ENCODE data around the gene TMEM132D.

Gene TMEM132D

DNA sequence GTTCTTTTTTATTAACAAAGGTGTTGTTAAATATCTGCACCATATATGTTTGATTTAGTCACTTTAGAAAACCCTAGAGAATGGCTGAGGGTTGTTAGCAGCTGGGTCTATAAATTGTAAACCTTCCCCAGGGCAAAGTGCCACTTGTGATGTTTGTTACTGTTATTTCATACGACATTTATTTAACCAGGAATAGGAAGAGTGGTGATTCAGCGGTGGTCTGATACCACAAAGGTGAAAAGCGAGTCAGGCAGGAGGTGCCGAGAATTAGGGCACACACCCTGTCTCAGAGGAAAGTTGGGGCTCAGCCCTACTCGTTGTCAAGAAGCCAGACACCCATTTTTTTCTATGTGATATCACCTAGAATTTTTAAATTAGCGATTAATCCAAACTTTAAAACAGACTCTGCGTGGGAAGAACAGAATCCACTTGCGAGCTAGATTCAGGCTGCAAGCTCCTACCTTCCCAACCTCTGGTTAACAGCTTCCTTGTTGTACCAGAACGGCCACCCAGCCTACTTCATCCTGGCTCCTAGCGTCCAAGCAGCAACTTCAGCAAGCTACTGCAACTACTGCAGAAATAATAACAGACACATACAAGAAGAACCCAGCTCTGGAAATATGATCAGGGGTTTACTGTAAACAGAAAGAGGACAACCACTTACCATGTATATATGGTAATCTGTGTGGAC is 126.7 kb downstream of the TMEM132D start:
- DNase-seq (ENCODE audit: low read depth, low spot score), result no peak
- TF ChIP-seq, protein P1, sequence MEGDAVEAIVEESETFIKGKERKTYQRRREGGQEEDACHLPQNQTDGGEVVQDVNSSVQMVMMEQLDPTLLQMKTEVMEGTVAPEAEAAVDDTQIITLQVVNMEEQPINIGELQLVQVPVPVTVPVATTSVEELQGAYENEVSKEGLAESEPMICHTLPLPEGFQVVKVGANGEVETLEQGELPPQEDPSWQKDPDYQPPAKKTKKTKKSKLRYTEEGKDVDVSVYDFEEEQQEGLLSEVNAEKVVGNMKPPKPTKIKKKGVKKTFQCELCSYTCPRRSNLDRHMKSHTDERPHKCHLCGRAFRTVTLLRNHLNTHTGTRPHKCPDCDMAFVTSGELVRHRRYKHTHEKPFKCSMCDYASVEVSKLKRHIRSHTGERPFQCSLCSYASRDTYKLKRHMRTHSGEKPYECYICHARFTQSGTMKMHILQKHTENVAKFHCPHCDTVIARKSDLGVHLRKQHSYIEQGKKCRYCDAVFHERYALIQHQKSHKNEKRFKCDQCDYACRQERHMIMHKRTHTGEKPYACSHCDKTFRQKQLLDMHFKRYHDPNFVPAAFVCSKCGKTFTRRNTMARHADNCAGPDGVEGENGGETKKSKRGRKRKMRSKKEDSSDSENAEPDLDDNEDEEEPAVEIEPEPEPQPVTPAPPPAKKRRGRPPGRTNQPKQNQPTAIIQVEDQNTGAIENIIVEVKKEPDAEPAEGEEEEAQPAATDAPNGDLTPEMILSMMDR (IDR thresholded peaks at IDR 0.05; ENCODE audit: insufficient read depth, low read length, missing control alignments), result no peak
- ChIA-PET CTCF (no interaction called here), POLR2A (no interaction called here)
- no peak overlapping the region for H3K4me3 ChIP-seq (ENCODE audit: low read depth, low read length)

DNA sequence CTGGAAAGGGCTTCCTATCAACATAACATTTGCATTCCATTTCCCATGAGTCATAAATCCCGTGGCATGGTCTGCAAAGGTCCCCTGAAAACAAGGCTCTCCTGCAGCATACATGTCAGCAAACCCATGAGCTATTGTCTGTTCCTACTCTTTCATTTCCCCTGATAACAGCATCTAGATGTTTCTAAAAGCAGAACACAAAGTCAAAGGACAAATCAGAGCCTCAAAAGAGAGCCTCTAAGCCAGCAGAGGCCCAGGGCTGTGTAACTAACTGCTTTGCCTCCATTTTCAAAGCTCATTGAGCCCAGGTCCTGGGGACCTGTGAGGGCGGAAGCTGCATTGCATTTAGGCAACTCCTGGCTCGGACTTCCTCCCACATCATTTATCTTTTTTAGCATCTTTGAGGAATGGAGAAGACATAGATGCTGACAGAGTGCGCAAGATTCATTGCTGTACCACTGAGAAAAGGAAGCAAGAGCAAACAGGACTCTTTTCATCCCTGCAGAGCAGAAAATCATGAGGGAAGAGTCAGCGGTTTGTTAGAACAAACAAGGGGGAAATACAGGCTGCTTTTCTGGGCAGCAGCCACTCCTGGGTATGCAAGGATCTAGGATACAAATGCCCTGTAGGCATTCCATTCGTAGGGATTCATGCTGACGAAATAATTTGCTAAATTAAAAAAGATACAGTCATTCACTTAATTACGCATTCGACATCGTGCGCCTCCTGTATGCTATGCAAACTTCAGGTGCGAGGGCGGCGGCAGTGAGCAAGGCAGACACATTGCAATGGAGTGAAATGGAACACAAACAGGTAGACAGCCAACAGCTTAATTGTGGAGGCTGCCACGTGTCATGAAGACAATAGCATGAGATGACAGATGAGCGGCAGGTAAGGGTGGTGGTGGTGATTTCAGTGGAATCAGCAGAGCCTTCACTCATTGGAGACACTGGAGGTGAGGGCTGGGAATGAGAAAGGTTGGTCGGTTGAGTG is 131.0 kb downstream of the TMEM132D start:
- POLR2A ChIA-PET, result no interaction called here
- no peak overlapping the region for H3K4me3 ChIP-seq (ENCODE audit: low read depth, low read length)
- no peak for DNase-seq (ENCODE audit: low read depth, low spot score)
- CTCF ChIA-PET, result interaction anchor here (0.7 kb wide), 1 partner anchor 1256 kb away, joined by 3 read pairs; no protein-coding TSS in a partner anchor
- TF ChIP-seq, protein P1 (IDR thresholded peaks at IDR 0.05; ENCODE audit: insufficient read depth, low read length, missing control alignments), result no peak

DNA sequence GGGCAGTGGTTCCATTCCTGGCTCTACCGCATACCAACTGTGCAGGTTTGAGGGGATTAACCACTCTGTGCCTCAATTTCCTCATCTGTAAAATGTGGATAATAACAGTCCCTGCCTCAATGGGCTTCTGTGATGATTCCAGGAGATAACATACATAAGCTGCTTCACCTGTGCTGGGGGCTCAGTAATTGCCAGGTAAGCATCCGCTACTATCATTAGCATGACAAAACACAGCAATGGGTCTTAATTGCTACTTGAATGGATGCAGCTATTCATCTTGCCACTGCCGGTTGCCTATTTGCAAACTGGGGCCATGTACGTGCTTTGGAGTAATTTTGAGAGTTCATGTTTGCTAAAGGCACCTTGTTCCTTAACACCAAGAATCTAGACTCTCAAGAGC is 132.6 kb downstream of the TMEM132D start:
- POLR2A ChIA-PET, result no interaction called here
- no peak overlapping the region for H3K4me3 ChIP-seq (ENCODE audit: low read depth, low read length)
- CTCF ChIA-PET, result no interaction called here
- TF ChIP-seq, protein P1 (IDR thresholded peaks at IDR 0.05; ENCODE audit: insufficient read depth, low read length, missing control alignments), result no peak
- DNase-seq (ENCODE audit: low read depth, low spot score), result no peak

DNA sequence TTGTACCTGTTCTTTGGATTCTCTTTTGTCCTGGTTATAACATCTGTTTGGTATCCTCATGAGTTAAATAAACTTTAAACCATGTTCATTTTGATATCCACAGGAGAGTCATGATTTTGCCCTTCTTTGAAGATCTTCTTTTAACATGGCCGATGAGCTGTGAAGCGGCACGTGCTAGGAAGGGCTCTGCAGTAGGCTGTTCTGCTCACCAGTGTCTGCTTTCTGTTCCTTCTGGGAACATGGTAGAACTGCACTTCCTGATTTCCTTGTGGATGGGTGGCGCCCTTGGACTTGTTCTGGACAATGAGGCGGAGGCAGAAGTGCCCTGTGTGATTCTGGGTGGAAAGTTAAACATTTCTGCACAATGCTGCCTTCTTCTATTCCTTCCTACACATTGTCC is 138.1 kb downstream of the TMEM132D start:
- ChIA-PET CTCF (no interaction called here), POLR2A (no interaction called here)
- H3K4me3 ChIP-seq (ENCODE audit: low read depth, low read length), result no peak overlapping the region
- TF ChIP-seq, protein P1 (IDR thresholded peaks at IDR 0.05; ENCODE audit: insufficient read depth, low read length, missing control alignments), result no peak
- DNase-seq (ENCODE audit: low read depth, low spot score), result no peak

DNA sequence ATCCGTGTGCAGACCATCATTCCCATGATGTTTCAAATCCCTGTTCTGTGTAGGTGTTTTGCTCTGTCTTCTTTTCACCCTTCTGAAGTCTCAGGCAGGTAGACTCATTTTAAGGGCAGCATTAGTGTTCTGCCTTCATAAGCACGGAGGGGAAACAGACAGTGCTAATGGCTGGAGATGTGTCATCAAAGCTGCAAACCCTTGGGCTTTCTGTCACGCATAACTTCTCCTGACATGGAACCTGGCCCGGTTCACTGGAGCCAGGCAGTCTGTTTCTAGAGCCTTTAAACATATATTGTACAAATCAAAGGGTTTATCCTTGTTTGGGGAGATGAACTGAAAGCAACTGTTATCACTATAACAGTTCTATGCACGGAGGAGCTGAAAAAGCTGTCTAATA is 141.4 kb downstream of the TMEM132D start:
- H3K4me3 ChIP-seq (ENCODE audit: low read depth, low read length), result no peak overlapping the region
- DNase-seq (ENCODE audit: low read depth, low spot score), result no peak
- TF ChIP-seq, protein P1 (IDR thresholded peaks at IDR 0.05; ENCODE audit: insufficient read depth, low read length, missing control alignments), result no peak
- POLR2A ChIA-PET, result no interaction called here
- CTCF ChIA-PET, result no interaction called here

DNA sequence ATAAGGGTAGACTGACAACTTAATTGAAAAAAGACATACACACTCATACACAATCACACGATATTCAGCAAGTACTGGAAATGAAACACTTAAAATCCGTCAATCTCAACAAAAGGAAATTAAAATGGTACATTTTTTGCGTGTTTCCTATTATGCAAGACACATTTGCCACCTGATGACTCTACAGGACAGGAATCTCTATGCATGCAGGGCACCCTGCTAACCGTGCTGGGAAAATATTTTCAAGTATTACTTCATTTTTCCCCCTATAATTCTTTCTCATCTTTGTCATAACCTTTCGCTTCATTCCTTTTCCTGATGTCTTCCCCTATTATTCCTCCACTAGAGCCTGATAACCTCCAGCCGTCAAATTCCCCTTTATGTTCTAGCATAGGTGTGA is 150.2 kb downstream of the TMEM132D start:
- no peak overlapping the region for H3K4me3 ChIP-seq (ENCODE audit: low read depth, low read length)
- ChIA-PET CTCF (no interaction called here), POLR2A (no interaction called here)
- DNase-seq (ENCODE audit: low read depth, low spot score), result peak; percentile 28
- TF ChIP-seq, protein P1 (IDR thresholded peaks at IDR 0.05; ENCODE audit: insufficient read depth, low read length, missing control alignments), result no peak
